Breast epithelium (tissue), 4 donors: Measurements from ENCODE around the gene FAAP20. TPM values are rescaled to one million over a fixed set of nuclear protein-coding genes. Genes with fewer than 3 reads are reported as not detected.

Experiments used
- DNase-seq, 2 donors: peaks; one replicate each; pipeline ENCODE4 v3.0.0-alpha.2; 2019; ENCODE audit warnings: low spot score in 2 of 2
- H3K27ac ChIP-seq, 2 donors: fragments of 200-600 bp; sonication (generic) in 1 of 2; one replicate each; pipeline ENCODE4 v1.5.1; 2016 to 2019; ENCODE audit warnings: mild to moderate bottlenecking in 1 of 2
- H3K27me3 ChIP-seq, 2 donors: fragments of 200-600 bp; sonication (generic) in 1 of 2; one replicate each; pipeline versions ENCODE4 v1.5.1 to v1.6.0; 2017 to 2019; ENCODE audit warnings: control low read depth in 1 of 2, mild to moderate bottlenecking in 1 of 2
- H3K36me3 ChIP-seq: fragments of 200-600 bp; one replicate; pipeline ENCODE4 v1.5.1; 2019
- H3K4me1 ChIP-seq, 2 donors: fragments of 200-600 bp; sonication (generic); one replicate each; pipeline ENCODE4 v1.5.1; 2016 to 2019; ENCODE audit warnings: control low read depth in 1 of 2
- H3K4me3 ChIP-seq, 3 donors: fragments of 200-600 bp; sonication (generic); 1 replicate in 2 of 3; 2 replicates in 1 of 3; pipeline ENCODE4 v1.5.1; 2016 to 2019; ENCODE audit warnings: mild to moderate bottlenecking in 3 of 3, moderate library complexity in 2 of 3
- H3K9me3 ChIP-seq, 2 donors: fragments of 200-600 bp; sonication (generic) in 1 of 2; one replicate each; pipeline ENCODE4 v1.5.1; 2016 to 2019; ENCODE audit warnings: control low read depth in 1 of 2
- POLR2A ChIP-seq: fragments of 450-650 bp; IDR thresholded peaks from one replicate; pipeline ENCODE4 v1.6.1; 2016; ENCODE audit warnings: antibody characterized with exemption, mild to moderate bottlenecking, moderate library complexity
- POLR2AphosphoS5 ChIP-seq, 3 donors: sonication (generic); formaldehyde crosslinking; IDR thresholded peaks; one replicate each; pipeline ENCODE4 v1.6.1; 2017; ENCODE audit warnings: antibody characterized with exemption in 3 of 3
- intact Hi-C: fragments of 100-400 bp; cut with DNase I; formaldehyde crosslinking; loops from one replicate; pipeline ENCODE4 v1.15.1; 2023; ENCODE audit warnings: low total_unique reads
- total RNA-seq, 3 donors: library from RNA; depleted of rRNA; stranded (reverse); fragments of >200 nt; gene quantifications; one replicate each; pipeline ENCODE4 v1.1.0, GENCODE V29; 2016
- TF ChIP-seq, protein P1 (sequence below), 3 donors: fragments of 450-650 bp; IDR thresholded peaks; one replicate each; pipeline ENCODE4 v1.5.1; 2016 to 2017; ENCODE audit warnings: antibody characterized with exemption in 3 of 3, mild to moderate bottlenecking in 3 of 3, moderate library complexity in 3 of 3

Gene FAAP20
- total RNA-seq, 3 donors from 2014 or later = 28.6 to 33.1 (median 29.9) TPM

DNA sequence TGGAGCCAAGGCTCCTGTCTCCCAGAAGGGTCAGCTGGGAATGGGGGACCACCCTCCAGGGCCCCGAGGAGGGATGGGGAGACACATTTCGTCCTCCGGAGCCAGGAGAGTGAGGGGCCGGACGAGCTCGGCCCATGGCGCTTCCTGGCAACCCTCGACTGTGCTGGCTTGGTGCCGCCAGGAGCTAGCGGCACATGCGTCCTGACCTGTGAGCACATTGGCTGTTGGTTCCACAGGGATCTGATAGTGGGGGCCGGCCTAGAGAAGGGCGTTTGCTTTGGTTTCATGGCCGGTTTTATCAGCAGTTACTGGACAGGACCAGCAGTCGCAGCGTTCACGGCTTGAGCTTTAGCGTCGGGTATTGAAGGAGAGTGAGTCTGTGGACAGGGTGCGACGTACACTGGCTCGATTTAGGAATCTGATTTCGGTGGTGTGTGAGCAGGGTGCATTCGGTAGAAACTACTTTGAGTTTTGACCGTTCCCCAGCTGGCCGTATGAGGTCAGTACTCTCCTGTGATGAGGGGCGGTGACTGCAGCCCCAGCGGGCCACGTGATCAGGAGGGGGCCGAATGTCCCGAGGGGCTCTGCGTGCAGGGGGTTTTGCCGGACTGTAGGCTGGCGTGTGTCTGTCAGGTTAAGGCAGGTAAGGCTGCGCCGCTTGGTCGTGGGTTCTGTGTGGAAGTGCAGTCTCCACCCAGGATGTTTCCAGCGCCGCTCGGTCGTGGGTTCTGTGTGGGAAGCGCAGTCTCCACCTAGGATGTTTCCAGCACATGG, 18.7 kb downstream of the FAAP20 start:
- no peak for DNase-seq
- TF ChIP-seq, protein P1, sequence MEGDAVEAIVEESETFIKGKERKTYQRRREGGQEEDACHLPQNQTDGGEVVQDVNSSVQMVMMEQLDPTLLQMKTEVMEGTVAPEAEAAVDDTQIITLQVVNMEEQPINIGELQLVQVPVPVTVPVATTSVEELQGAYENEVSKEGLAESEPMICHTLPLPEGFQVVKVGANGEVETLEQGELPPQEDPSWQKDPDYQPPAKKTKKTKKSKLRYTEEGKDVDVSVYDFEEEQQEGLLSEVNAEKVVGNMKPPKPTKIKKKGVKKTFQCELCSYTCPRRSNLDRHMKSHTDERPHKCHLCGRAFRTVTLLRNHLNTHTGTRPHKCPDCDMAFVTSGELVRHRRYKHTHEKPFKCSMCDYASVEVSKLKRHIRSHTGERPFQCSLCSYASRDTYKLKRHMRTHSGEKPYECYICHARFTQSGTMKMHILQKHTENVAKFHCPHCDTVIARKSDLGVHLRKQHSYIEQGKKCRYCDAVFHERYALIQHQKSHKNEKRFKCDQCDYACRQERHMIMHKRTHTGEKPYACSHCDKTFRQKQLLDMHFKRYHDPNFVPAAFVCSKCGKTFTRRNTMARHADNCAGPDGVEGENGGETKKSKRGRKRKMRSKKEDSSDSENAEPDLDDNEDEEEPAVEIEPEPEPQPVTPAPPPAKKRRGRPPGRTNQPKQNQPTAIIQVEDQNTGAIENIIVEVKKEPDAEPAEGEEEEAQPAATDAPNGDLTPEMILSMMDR (IDR thresholded peaks at IDR 0.05) = no peak
- Histone ChIP-seq H3K36me3 (no peaks in the 10 kb centered on the region), H3K27me3 (no peaks in the 10 kb centered on the region), H3K9me3 (no peaks in the 10 kb centered on the region), H3K4me3 (peak overlapping the region in 2 of 3 donors; percentile 9 to 41), H3K27ac (peak overlapping the region in 1 of 2 donors; percentile 7), H3K4me1 (no peaks in the 10 kb centered on the region)
- intact Hi-C loops = no loop called here

DNA sequence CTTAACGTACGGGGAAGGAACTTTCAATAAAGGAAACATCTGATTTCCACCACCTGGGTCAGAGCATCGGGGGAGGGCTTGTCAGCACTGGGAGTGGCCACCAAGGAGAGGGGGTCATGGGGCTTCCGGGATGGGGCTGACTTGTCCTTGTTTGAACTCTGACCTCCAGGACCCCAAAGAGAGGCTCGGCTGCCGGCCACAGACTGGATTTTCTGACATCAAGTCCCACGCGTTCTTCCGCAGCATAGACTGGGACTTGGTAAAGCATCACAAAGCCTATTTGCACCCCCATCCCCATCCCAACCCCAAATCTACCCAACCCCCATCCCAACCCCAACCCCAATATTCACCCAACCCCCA, 19.5 kb downstream of the FAAP20 start:
- Histone ChIP-seq H3K27me3 (no peaks in the 10 kb centered on the region), H3K4me1 (no peaks in the 10 kb centered on the region), H3K9me3 (no peaks in the 10 kb centered on the region), H3K36me3 (no peaks in the 10 kb centered on the region), H3K27ac (peak overlapping the region in 1 of 2 donors; percentile 11), H3K4me3 (peak overlapping the region; percentile 28 to 63 (median 46))
- intact Hi-C loops = no loop called here
- TF ChIP-seq POLR2AphosphoS5 (IDR thresholded peaks at IDR 0.05) (no peak), POLR2A (no peak)
- TF ChIP-seq, protein P1 (IDR thresholded peaks at IDR 0.05) = no peak
- DNase-seq = no peak

DNA sequence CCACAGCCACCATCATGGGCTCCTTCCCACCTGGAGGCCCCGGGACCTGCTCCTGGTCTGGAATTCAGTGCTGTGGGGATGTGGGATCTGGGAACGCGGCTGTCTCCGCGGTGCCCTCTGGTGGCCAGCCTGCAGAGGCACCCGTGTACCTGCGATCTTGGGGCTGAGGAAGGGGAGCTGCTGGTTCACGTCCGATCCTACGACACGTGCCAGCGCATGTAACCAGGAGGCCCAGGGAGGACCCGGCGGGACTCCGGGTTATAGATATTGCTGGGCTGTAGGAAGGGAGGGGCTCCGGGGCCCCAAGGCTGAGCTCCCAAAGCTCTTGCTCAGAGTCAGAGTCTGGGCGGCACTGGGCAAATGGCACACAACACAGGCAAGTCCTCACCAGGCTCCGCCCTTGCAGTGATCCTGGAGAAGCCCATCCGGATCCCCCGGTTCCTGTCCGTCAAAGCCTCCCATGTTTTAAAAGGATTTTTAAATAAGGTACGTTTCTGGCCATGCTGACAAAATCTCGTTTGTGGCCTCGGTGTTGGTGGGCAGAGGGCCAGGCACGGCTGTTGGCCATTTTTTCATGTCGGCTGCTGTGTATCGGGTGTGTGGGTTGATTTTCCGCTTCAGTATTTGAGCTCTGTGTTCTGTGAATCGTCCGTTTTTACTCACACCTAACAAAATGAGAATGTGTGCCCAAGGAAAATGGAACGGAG, 20.1 kb downstream of the FAAP20 start:
- peak overlapping the region; percentile 11 to 36 for H3K27ac ChIP-seq
- TF ChIP-seq, protein P1 (IDR thresholded peaks at IDR 0.05) = peak; percentile 68 to 87 (median 83)
- TF ChIP-seq POLR2AphosphoS5 (IDR thresholded peaks at IDR 0.05) = no peak
- H3K27me3 ChIP-seq = no peaks in the 10 kb centered on the region
- H3K36me3 ChIP-seq = no peaks in the 10 kb centered on the region
- intact Hi-C loops = no loop called here
- no peaks in the 10 kb centered on the region for H3K9me3 ChIP-seq
- H3K4me3 ChIP-seq = peak overlapping the region; percentile 28 to 63 (median 46)
- no peaks in the 10 kb centered on the region for H3K4me1 ChIP-seq
- DNase-seq = no peak

GRCh38 chr1:2173546-2174347, 20.8 kb downstream of the FAAP20 start:
- no peaks in the 10 kb centered on the region for H3K27me3 ChIP-seq
- TF ChIP-seq POLR2A (no peak), POLR2AphosphoS5 (IDR thresholded peaks at IDR 0.05) (no peak)
- TF ChIP-seq, protein P1 (IDR thresholded peaks at IDR 0.05) = no peak
- H3K36me3 ChIP-seq = no peaks in the 10 kb centered on the region
- H3K27ac ChIP-seq = no peak overlapping the region
- intact Hi-C loops = no loop called here
- H3K9me3 ChIP-seq = no peaks in the 10 kb centered on the region
- peak overlapping the region in 2 of 3 donors; percentile 46 to 63 for H3K4me3 ChIP-seq
- H3K4me1 ChIP-seq = no peaks in the 10 kb centered on the region
- no peak for DNase-seq
